LNCaP clone FGC (cell line): Measurements from ENCODE around the gene CPED1.

Source experiments
- DNase-seq: peaks from one replicate; pipeline ENCODE4 v3.0.0-alpha.2; 2011; ENCODE audit warnings: low read depth
- H3K4me3 ChIP-seq: 2 replicates; pipeline ENCODE4 v1.5.1; 2011; ENCODE audit warnings: mild to moderate bottlenecking, low read depth, low read length, control low read depth
- TF ChIP-seq, protein P1 (sequence below): IDR thresholded peaks from 2 replicates; pipeline ENCODE4 v1.5.1; 2012; ENCODE audit warnings: mild to moderate bottlenecking; ENCODE audit not compliant: control insufficient read depth, insufficient read depth; ENCODE audit errors: extremely low read depth

CPED1 gene

DNA sequence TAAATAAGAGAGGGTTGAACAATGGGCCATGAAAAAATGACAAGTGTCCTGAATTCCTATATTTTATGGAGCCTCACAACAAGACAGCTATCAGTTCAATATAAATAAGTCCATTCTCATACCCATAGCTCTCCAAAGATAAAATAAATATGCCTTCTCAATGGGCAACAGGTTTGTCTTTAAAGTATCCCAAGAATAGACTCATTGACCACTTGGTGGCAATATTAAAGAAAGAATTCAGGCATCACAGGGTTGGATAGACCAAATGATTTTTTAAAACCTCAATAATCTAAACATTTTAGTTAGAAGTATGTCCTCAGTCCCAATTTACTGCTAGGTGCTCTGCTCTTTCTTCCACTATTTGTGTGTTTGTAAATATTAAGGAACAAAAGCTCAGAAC is 175.2 kb downstream of the CPED1 start:
- TF ChIP-seq, protein P1, sequence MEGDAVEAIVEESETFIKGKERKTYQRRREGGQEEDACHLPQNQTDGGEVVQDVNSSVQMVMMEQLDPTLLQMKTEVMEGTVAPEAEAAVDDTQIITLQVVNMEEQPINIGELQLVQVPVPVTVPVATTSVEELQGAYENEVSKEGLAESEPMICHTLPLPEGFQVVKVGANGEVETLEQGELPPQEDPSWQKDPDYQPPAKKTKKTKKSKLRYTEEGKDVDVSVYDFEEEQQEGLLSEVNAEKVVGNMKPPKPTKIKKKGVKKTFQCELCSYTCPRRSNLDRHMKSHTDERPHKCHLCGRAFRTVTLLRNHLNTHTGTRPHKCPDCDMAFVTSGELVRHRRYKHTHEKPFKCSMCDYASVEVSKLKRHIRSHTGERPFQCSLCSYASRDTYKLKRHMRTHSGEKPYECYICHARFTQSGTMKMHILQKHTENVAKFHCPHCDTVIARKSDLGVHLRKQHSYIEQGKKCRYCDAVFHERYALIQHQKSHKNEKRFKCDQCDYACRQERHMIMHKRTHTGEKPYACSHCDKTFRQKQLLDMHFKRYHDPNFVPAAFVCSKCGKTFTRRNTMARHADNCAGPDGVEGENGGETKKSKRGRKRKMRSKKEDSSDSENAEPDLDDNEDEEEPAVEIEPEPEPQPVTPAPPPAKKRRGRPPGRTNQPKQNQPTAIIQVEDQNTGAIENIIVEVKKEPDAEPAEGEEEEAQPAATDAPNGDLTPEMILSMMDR = peak; percentile 42
- H3K4me3 ChIP-seq = no peak overlapping the region
- no peak for DNase-seq

DNA sequence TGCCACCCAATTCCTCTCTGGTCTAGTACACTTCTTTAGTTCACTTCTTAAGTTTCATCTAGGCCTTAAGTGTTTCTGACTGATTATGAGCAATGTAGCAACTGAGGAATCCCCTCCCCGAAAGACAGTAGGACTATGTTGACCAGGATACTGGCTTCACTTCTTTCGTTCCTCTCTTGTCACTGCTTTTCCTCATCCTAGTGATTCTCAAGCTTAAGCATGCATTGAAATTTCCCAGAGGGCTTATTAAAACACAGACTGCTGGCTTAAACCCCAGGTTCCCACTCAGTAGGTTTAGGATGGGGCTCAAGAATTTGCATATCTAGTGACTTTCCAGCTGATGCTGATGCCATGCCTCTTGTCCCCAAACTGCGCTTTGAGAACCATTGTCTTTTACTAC is 175.7 kb downstream of the CPED1 start:
- DNase-seq = no peak
- TF ChIP-seq, protein P1 = no peak
- H3K4me3 ChIP-seq = no peak overlapping the region

DNA sequence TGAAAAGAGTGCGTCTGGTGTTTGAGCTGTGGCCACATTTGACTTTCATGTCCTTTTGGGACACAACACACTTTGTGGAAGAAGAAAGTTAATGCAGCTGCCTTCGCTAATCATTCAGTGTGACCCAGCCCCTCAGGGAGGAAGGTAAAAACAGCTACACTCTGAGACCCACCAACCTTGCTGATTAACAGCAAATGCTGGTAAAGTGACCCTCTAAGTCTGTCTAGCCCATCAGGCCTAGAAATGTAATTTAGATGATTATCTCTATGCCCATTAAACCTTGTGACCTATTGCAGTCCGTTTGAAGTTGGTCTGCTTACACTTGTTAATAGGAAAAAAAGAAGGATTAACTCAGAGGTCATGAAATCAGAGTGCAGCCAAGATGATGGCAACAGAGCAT is 178.4 kb downstream of the CPED1 start:
- TF ChIP-seq, protein P1 = no peak
- H3K4me3 ChIP-seq = no peak overlapping the region
- no peak for DNase-seq

DNA sequence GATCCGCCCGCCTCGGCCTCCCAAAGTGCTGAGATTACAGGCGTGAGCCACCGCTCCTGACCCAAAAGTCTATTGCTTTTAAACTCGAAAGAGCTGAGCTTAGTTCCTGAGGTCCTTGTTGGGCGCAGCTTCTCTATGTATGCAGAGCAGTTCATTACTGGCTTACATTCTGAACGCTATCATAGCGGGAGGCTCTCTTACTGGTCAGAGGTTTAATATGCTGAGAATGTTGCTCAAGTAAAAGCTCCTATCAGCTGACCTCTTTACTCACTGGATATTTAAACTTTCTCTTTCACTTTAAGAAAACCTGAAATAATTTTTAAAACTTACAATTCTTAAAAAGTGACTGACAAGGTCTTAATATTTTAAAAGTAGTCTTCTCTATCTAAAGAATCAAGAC is 179.5 kb downstream of the CPED1 start:
- no peak for DNase-seq
- no peak overlapping the region for H3K4me3 ChIP-seq
- TF ChIP-seq, protein P1 = no peak

DNA sequence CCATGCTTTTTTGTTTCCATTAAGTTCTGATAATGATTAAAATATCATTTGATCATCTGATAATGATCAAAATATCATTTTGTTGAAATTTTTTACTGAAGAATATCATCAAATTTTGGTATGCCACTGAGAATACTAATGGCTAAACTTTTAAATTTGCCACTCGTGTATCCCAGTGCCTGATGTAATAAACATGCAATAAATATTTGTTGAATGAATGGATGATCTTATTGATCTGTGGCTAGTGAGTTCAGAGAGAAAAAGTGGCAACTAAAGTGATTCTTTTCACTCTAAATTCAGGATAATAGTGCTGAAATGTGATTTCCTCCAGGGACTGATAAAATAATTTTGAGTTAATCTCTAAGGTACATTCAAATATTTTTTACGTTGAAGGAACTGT is 181.0 kb downstream of the CPED1 start:
- TF ChIP-seq, protein P1 = no peak
- DNase-seq = no peak
- H3K4me3 ChIP-seq = no peak overlapping the region

DNA sequence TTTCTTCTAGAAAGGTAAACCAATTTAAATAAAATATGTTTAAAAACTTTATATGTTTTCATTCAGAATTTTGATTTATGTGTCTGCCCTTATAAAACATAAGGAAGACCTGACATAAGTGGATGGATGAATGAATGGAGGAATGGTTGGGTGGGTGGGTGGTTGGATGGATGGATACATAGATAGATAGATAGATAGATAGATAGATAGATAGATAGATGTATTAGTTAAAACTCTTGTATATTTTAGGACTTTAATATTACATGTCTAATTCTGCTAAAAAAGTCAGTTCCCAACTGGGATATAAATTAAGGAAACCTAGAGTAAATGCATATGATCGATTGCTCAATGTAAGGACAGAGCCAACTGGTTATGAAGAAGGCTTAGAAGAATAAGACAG is 184.0 kb downstream of the CPED1 start:
- no peak overlapping the region for H3K4me3 ChIP-seq
- TF ChIP-seq, protein P1 = no peak
- no peak for DNase-seq

DNA sequence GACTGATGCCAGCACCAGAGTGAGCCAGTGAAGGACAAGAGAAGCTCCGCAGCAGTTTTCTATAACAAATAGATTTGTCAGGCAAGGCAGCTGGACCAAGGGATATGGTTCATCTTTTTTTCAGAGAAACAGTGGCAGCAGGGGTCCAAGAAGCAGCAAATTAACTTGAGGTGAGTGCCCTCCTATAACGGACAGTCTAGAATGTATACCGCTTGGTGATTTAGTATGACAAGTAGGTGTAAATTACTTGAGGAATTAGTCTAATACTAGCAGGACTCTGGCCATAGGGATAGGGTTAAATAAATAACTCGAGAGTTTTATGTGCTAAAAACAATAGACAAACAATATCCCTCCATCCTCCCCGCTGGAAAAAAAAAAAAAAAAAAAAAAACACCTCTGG is 187.3 kb downstream of the CPED1 start:
- H3K4me3 ChIP-seq = no peak overlapping the region
- no peak for DNase-seq
- TF ChIP-seq, protein P1 = no peak
